AG09319 (cell line): ENCODE measurements around the gene RAB33A.
"Not testable (repeated sequence)": the region's sequence is repeated elsewhere in the genome, so short reads cannot be mapped to it uniquely, and the experiment has no call there.

ENCODE experiments used
- DNase-seq: peaks from one replicate; pipeline ENCODE4 v3.0.0-alpha.2; 2010; ENCODE audit warnings: low read depth; ENCODE audit errors: extremely low read depth
- TF ChIP-seq, protein P1 (sequence below): IDR thresholded peaks from 2 replicates; pipeline ENCODE4 v1.5.1; 2011; ENCODE audit warnings: low read depth, mild to moderate bottlenecking, inconsistent platforms, low read length, moderate library complexity

RAB33A gene

DNA sequence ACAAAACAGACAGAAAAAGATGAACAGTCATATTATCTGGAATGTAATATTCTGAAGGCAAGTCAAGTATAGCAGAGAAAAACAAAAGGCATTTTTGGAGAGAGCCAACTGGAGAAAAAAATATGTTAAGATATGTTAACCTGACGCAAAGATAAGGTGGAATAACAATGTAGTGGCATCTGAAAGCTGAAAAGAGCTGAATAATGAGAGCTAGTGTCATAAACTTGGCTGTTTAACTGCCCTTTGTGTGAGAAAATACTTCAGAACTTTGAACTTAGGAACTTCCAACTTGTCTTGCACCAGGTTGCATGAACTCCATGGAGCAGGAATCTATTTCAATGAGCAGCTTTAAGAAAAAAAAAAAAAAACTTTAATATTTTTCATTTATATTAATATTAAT lies 32.9 kb downstream of the RAB33A start:
- DNase-seq = no peak
- TF ChIP-seq, protein P1, sequence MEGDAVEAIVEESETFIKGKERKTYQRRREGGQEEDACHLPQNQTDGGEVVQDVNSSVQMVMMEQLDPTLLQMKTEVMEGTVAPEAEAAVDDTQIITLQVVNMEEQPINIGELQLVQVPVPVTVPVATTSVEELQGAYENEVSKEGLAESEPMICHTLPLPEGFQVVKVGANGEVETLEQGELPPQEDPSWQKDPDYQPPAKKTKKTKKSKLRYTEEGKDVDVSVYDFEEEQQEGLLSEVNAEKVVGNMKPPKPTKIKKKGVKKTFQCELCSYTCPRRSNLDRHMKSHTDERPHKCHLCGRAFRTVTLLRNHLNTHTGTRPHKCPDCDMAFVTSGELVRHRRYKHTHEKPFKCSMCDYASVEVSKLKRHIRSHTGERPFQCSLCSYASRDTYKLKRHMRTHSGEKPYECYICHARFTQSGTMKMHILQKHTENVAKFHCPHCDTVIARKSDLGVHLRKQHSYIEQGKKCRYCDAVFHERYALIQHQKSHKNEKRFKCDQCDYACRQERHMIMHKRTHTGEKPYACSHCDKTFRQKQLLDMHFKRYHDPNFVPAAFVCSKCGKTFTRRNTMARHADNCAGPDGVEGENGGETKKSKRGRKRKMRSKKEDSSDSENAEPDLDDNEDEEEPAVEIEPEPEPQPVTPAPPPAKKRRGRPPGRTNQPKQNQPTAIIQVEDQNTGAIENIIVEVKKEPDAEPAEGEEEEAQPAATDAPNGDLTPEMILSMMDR = no peak

DNA sequence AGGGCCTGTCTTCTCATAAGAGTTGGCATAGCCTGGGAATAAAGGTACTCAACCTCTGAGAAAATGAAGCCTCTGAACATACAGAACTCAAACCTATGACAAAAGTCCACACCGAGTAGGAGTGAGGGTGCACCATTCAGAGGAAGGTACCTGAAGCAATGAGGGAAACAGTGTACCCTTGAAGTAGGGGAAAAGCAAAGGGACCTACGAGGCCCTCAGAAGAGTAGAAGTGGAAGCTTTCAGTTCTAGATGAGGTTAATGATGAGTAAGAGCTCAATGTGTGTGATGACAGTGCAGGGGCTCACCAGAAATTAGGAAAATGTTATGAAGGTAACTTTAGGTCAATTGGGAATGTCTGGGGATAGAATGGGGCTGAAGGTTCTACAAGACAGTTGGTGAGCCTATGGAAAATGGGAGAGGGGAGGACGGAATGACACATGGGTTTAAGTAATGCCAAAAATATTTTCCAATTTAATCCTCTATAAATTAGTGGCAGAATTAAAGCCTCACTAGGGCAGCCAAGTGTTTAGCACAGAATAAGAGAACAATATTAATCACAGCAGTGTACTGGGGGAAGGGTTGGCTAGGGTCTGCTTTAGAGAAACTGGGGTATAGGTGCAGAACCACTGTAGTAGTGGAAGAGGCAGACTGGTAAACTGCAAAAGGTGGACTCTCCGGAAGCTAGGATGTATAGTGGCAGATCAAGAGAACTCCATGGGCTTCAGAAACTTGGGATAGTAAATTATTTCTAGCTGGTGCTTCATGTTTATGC lies 39.8 kb downstream of the RAB33A start:
- TF ChIP-seq, protein P1 = no peak
- DNase-seq = no peak

DNA sequence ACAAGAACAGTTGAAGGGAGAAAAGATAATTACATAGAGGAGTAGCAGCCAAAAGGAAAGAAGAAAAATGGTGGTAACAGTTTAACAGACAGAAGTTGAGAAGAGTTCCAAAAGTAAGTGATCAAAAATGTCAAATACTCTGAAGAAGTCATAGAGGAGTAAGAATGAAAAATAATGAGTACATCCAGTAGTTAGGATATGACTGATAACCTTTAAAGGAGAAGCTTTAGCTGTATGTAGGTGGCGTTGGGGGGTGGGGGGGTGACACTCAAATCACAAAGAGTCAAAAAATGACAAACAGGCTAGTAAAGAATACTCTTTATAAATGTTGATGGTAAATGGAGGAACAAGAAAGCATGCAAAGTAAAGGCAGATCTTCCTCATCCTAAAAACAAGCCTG lies 40.6 kb downstream of the RAB33A start:
- TF ChIP-seq, protein P1 = no peak
- no peak for DNase-seq

DNA sequence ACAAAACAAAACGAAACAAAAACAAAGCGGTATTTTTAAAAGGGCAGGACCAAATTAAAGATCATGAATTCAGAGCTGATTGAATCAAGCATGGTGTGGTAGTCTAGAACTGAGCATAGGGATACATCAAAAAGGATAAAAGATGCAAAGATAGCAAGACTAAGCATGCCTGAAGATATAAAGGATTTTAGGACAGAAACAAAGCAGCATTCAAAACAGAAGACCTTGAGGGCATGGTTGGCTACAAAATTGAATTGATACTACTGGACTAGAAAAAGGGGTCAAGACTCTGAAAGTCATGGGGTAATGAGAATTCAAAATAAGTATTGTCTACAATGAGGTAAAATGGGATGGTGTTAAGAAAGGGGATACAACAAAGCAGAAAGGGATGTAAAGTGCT lies 41.6 kb downstream of the RAB33A start:
- TF ChIP-seq, protein P1 = no peak
- no peak for DNase-seq

DNA sequence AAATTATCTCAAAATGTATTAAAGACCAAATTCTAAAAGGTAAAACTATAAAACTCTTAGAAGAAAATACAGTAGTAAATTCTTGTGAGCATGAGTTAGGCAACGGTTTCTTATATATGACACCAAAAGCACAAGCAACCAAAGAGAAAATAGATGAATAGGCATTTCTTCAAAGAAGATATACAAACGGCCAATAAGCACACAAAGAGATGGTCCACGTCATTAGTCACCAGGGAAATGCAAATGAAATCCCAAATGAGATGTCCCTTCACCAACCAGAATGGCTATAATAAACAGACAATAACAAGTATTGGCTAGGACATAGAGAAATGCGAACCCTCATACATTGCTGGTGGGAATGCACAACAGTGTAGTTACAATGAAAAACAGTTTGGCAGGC lies 44.6 kb downstream of the RAB33A start:
- TF ChIP-seq, protein P1 = no peak
- no peak for DNase-seq

DNA sequence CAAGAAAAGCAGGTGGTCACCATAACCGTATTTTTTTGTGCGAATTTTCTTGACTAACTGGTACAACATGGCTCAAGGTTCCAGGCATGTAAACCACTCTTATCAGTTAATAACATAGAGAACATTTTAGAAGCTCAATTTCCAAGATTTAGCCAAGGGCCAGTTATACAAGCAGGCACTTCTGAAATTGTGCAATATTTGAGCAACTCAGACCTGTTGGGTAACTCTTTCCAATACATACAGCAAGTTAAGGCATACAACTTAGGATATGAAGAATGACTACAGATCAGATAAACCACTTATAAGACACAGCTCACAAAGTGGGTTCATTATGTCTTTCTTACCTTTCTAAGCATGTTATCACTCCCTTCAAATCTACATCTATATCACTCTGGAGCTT lies 53.0 kb downstream of the RAB33A start:
- DNase-seq = no peak
- TF ChIP-seq, protein P1 = no peak

DNA sequence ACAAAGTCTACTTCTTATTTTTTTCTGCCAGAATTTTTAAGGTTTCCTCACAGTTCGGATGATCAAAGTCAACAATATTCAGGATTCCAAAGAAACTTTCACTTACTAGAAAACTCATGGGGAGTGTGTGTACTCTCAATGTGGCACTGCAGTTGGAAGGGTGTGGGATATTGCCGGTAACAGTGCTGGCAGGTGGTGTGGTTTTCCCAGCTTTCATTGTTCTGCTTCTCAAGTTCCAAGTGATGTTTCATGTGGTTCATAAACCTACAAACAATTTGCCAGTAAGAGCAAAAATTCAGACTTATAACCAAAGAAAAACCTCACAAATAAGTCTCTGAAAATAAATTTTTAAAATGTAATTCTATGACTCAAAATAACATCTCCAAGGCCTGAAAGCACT lies 57.1 kb downstream of the RAB33A start:
- no peak for DNase-seq
- TF ChIP-seq, protein P1 = no peak

DNA sequence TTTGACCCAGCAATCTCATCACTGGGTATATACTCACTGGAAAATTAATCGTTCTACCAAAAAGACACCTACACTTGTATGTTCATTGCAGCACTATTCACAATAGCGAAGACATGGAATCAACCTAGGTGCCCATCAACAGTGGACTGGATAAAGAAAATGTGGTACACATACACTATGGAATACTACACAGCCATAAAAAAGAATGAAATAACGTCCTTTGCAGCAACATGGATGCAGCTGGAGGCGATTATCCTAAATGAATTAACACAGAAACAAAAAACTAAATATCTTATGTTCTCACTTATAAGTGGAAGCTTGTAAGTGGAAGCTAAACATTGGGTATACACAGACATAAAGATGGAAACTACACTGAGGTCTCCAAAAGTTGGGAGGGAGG lies 59.4 kb downstream of the RAB33A start:
- not testable (repeated sequence) for DNase-seq
